Colonic mucosa (tissue), 4 donors: Measurements from ENCODE around the gene FOXC2. TPM values are rescaled to one million over a fixed set of nuclear protein-coding genes. Genes with fewer than 3 reads are reported as not detected.

Source experiments
- DNase-seq: peaks from one replicate; pipeline ENCODE4 v3.0.0-alpha.2; 2020
- H3K27ac ChIP-seq: fragments of 200-600 bp; one replicate; pipeline ENCODE4 v1.8.0; 2021
- H3K27me3 ChIP-seq: fragments of 200-600 bp; one replicate; pipeline ENCODE4 v1.8.0; 2021
- H3K36me3 ChIP-seq: fragments of 200-600 bp; one replicate; pipeline ENCODE4 v1.8.0; 2021
- H3K4me1 ChIP-seq: fragments of 200-600 bp; one replicate; pipeline ENCODE4 v1.8.0; 2021; ENCODE audit warnings: mild to moderate bottlenecking
- H3K4me3 ChIP-seq: fragments of 200-600 bp; one replicate; pipeline ENCODE4 v1.8.0; 2021
- H3K9ac ChIP-seq, 2 donors: one replicate each; pipeline ENCODE4 v1.7.0; 2013; ENCODE audit warnings: control low read depth in 2 of 2, low read depth in 2 of 2, low read length in 2 of 2
- H3K9me3 ChIP-seq: fragments of 200-600 bp; one replicate; pipeline ENCODE4 v1.8.0; 2021
- intact Hi-C: fragments of 100-400 bp; cut with DNase I; formaldehyde crosslinking; loops from one replicate; pipeline ENCODE4 v1.14.1; 2022
- total RNA-seq, 2 donors: library from RNA; stranded (reverse); fragmentation: NEBNext Ultra II Directional in 1 of 2; extraction: Animal tissue kit (Norgen Biotek cat#: 25700) in 1 of 2; gene quantifications; one replicate each; pipeline ENCODE4 v1.2.1, GENCODE V29; 2021
- TF ChIP-seq, protein P1 (sequence below): fragments of 200-600 bp; IDR thresholded peaks from one replicate; pipeline ENCODE4 v1.8.0; 2022; ENCODE audit warnings: antibody characterized with exemption, mild to moderate bottlenecking
- donor health status: healthy.
- donor health status: DM: no; HTN: no; CAD: no.
- donor health status: DM: no; HTN: no; CAD: no.

FOXC2 gene
- total RNA-seq, 2 donors from 2014 or later = 0.11 to 0.22 TPM

DNA sequence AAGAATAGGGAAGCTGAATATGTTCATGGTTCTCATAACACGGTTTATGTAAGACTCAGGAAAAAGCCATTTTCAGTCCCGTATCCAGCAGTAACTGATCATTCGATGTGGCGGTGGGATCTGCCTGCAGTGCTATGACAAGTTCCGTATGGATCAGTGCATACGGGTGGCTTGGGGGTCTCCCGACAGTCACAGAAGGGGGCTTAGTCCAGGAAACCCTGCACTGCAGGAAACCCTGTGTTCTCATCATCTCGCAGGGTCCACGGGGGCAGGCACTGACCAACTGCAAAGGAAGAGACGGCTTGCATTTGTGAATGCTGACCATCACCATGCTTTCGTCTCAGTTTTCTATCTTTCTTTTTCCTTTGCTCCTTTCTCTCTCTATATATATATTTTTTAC lies 19.3 kb upstream of the FOXC2 start:
- no peak overlapping the region for H3K27ac ChIP-seq
- intact Hi-C loops = no loop called here
- no peak overlapping the region for H3K9ac ChIP-seq
- H3K9me3 ChIP-seq = no peaks in the 10 kb centered on the region
- peaks cover 5% of the 10 kb centered on the region for H3K36me3 ChIP-seq
- H3K4me1 ChIP-seq = no peaks in the 10 kb centered on the region
- H3K27me3 ChIP-seq = no peaks in the 10 kb centered on the region
- no peak for DNase-seq
- no peak overlapping the region for H3K4me3 ChIP-seq
- TF ChIP-seq, protein P1, sequence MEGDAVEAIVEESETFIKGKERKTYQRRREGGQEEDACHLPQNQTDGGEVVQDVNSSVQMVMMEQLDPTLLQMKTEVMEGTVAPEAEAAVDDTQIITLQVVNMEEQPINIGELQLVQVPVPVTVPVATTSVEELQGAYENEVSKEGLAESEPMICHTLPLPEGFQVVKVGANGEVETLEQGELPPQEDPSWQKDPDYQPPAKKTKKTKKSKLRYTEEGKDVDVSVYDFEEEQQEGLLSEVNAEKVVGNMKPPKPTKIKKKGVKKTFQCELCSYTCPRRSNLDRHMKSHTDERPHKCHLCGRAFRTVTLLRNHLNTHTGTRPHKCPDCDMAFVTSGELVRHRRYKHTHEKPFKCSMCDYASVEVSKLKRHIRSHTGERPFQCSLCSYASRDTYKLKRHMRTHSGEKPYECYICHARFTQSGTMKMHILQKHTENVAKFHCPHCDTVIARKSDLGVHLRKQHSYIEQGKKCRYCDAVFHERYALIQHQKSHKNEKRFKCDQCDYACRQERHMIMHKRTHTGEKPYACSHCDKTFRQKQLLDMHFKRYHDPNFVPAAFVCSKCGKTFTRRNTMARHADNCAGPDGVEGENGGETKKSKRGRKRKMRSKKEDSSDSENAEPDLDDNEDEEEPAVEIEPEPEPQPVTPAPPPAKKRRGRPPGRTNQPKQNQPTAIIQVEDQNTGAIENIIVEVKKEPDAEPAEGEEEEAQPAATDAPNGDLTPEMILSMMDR = no peak

DNA sequence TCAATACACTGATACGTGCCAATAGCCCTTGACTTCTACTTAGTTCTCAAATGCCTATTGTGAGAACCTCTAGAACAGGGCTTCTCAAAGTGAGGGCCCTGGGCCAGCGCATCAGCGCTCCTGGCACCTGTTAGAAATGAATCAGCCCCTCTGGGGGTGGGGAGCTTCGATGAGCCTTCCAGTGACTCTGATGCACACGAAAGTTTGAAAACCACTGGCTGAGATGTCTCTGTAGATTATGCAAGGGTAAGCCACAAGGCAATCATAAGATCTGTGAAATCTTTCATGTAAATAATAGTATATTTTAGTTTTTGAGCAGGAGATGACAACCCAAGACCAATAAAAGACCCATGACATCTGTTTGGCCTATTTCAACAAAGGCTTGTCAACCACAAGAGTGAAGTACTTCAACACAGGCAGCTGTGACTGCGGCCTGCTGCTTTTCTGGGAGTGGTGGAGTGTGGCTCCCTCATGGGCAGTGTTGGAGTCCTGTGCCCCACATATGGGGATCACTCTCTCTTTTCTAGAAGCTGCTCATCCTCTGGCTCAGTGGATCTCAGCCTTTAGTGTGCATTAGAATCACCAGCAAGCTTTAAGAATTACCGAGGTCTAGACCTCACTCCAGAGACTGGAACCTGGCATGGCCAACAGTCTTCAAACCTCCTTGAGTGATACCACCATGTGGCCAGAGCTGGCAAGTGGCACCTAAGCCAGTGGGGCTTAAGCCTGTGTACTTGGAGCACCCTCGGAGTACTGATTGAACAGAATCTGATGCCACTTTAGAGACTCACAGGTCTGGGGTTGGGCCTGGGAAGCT lies 17.3 kb upstream of the FOXC2 start:
- TF ChIP-seq, protein P1 = no peak
- Histone ChIP-seq H3K9ac (no peak overlapping the region), H3K36me3 (peaks cover 5% of the 10 kb centered on the region), H3K27ac (no peak overlapping the region), H3K9me3 (no peaks in the 10 kb centered on the region), H3K4me1 (no peaks in the 10 kb centered on the region), H3K4me3 (no peak overlapping the region), H3K27me3 (no peaks in the 10 kb centered on the region)
- intact Hi-C loops = no loop called here
- DNase-seq = no peak

DNA sequence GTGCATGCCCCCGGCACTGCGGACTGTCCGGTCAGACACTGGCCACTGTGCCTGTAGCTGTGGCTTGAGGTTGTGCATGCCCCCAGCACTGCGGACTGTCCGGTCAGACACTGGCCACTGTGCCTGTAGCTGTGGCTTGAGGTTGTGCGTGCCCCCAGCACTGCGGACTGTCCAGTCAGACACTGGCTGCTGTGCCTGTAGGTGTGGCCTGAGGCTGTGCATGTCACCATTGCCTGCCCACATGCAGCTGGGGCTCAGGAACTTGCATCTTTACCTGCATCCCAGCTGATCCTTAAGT lies 16.8 kb upstream of the FOXC2 start:
- peaks cover 5% of the 10 kb centered on the region for H3K36me3 ChIP-seq
- H3K4me1 ChIP-seq = no peaks in the 10 kb centered on the region
- no peak overlapping the region for H3K27ac ChIP-seq
- intact Hi-C loops = no loop called here
- no peak overlapping the region for H3K9ac ChIP-seq
- no peaks in the 10 kb centered on the region for H3K27me3 ChIP-seq
- TF ChIP-seq, protein P1 = no peak
- no peaks in the 10 kb centered on the region for H3K9me3 ChIP-seq
- H3K4me3 ChIP-seq = no peak overlapping the region
- DNase-seq = no peak

DNA sequence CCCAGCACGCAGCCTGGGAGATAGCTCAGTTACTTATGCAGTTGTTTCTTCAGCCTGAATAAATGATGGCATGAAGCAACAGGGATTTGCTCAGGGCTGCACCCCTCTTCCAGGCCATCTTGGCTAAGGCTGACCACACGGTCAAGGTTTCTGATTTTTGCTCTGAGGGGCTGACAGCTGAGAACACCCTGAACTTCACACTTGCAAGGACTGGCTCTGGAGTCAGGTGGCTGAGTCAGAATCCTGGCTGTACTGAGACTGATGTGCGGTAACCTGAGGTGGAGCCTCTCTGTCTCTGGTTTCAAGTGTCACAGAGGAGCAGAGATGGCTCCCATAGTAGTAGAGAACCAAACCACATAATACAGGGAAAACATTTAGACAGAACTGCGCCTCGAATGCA lies 16.3 kb upstream of the FOXC2 start:
- TF ChIP-seq, protein P1 = no peak
- Histone ChIP-seq H3K4me1 (no peaks in the 10 kb centered on the region), H3K27me3 (no peaks in the 10 kb centered on the region), H3K27ac (no peak overlapping the region), H3K9me3 (no peaks in the 10 kb centered on the region), H3K36me3 (peaks cover 5% of the 10 kb centered on the region), H3K4me3 (no peak overlapping the region), H3K9ac (no peak overlapping the region)
- DNase-seq = no peak
- intact Hi-C loops = no loop called here

DNA sequence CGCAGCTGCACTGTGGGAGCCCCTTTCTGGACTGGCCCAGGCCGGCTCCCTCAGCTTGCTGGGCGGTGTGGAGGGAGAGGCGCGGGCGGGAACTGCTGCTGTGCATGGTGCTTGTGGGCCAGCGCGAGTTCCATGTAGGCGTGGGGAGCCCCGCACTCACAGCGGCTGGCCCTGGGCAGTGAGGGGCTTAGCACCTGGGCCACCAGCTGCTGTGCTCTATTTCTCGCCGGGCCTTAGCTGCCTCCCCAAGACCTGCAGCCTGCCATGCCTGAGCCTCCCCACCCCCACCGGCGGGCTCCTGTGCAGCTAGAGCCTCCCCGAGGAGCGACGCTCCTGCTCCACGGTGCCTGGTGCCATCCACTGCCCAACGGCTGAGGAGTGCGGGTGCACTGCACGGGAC lies 13.3 kb upstream of the FOXC2 start:
- intact Hi-C loops = no loop called here
- TF ChIP-seq, protein P1 = no peak
- no peaks in the 10 kb centered on the region for H3K27me3 ChIP-seq
- no peak overlapping the region for H3K4me3 ChIP-seq
- no peaks in the 10 kb centered on the region for H3K9me3 ChIP-seq
- H3K4me1 ChIP-seq = no peaks in the 10 kb centered on the region
- DNase-seq = no peak
- no peak overlapping the region for H3K27ac ChIP-seq
- H3K9ac ChIP-seq = no peak overlapping the region
- no peaks in the 10 kb centered on the region for H3K36me3 ChIP-seq
